Thyroid gland (tissue), 4 donors: Measurements from ENCODE around the gene TMED8. TPM values are rescaled to one million over a fixed set of nuclear protein-coding genes. Genes with fewer than 3 reads are reported as not detected.
A peak's percentile ranks its signal among the peaks of the same experiment; 100 is the strongest.

Source experiments
- DNase-seq, 2 donors: peaks; one replicate each; pipeline ENCODE4 v3.0.0-alpha.2; 2019
- H3K27ac ChIP-seq, 3 donors: fragments of 200-600 bp; sonication (generic); 1 replicate in 2 of 3; 2 replicates in 1 of 3; pipeline ENCODE4 v1.5.1; 2016 to 2019; ENCODE audit warnings: mild to moderate bottlenecking in 1 of 3, moderate library complexity in 1 of 3
- H3K27me3 ChIP-seq: fragments of 200-600 bp; sonication (generic); one replicate; pipeline ENCODE4 v1.5.1; 2019
- H3K36me3 ChIP-seq, 2 donors: fragments of 200-600 bp; sonication (generic); one replicate each; pipeline ENCODE4 v1.5.1; 2016 to 2019
- H3K4me1 ChIP-seq, 2 donors: fragments of 200-600 bp; sonication (generic); one replicate each; pipeline ENCODE4 v1.5.1; 2017 to 2019
- H3K4me3 ChIP-seq, 3 donors: fragments of 200-600 bp; sonication (generic); replicated peaks in 1 of 3; 1 replicate in 2 of 3; 2 replicates in 1 of 3; pipeline ENCODE4 v1.5.1; 2016; ENCODE audit warnings: mild to moderate bottlenecking in 1 of 3
- H3K9me3 ChIP-seq: fragments of 200-600 bp; sonication (generic); one replicate; pipeline ENCODE4 v1.5.1; 2017
- POLR2A ChIP-seq, 2 donors: fragments of 450-650 bp; IDR thresholded peaks; one replicate each; pipeline ENCODE4 v1.6.1; 2017; ENCODE audit warnings: antibody characterized with exemption in 2 of 2, mild to moderate bottlenecking in 2 of 2, moderate library complexity in 1 of 2
- WGBS, 2 donors: methylation state at CpG; one replicate each; pipeline ENCODE4 v1.1.5; 2017; 5-methylcytosine and 5-hydroxymethylcytosine counted together
- intact Hi-C: fragments of 100-400 bp; cut with DNase I; formaldehyde crosslinking; loops from one replicate; pipeline ENCODE4 v1.15.1; 2023
- total RNA-seq, 4 donors: library from RNA; depleted of rRNA; stranded (reverse); fragments of >200 nt; gene quantifications; one replicate each; pipeline ENCODE4 v1.2.3, GENCODE V29; 2016
- TF ChIP-seq, protein P1 (sequence below), 6 experiments: fragments of 200-600 bp in 3 of 6; fragments of 450-650 bp in 3 of 6; sonication (generic) in 3 of 6; IDR thresholded peaks; one replicate each; pipeline ENCODE4 v1.5.1; 2016 to 2019; ENCODE audit warnings: antibody characterized with exemption in 6 of 6, mild to moderate bottlenecking in 2 of 6, inconsistent platforms in 1 of 6, moderate library complexity in 1 of 6

The TMED8 gene
- total RNA-seq, 4 donors from 2014 or later: 20.9 to 33.3 (median 28.8) TPM

DNA sequence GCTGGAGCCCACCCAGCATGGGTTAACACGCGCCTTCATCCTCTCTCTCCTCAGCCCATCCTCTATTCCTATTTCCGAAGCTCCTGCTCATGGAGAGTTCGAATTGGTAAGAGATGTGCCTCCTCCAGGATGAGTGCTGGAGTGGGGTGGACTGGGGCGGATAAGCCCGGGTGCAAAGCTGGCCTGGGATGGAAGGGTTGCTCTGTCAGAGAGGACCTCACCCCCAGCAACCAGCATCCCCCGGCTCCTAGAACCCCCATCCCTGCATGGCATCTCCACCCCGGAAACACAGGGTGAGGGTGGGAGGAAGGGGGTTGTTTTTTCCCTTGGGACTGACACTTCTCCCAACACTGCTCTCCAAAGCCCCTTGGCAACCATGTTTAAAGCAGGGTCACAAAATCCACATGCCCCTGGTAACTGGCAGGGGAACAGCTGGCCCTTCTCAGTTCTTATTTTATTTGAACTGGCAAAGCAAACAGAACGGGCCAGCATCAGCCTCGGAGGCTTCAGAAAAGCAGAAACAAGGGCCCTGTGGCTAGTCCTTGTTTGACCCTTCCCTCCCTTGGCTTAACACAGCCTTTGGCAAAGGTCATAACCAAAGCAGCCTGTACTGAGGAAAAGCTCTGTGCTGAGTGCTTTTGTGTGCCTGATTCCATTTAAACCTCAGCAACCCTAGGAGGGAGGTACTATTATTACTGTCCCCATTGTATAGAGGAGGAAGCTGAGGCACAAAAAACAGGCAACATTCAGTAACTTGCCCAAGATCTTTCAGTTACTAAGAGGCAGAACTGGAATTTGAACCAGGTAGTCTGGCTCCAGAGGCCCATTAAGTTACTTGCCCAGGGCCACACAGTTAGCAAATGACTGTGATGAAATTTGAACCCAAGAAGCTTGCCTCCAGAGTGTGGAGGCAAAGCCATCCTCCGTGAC lies 51.8 kb downstream of the TMED8 start:
- DNase-seq: no peak
- no peak overlapping the region for H3K27ac ChIP-seq
- no peaks in the 10 kb centered on the region for H3K27me3 ChIP-seq
- 88 to 93% methylated on average over 11 of the region's 11 CpGs for WGBS, 2 donors
- TF ChIP-seq, protein P1, sequence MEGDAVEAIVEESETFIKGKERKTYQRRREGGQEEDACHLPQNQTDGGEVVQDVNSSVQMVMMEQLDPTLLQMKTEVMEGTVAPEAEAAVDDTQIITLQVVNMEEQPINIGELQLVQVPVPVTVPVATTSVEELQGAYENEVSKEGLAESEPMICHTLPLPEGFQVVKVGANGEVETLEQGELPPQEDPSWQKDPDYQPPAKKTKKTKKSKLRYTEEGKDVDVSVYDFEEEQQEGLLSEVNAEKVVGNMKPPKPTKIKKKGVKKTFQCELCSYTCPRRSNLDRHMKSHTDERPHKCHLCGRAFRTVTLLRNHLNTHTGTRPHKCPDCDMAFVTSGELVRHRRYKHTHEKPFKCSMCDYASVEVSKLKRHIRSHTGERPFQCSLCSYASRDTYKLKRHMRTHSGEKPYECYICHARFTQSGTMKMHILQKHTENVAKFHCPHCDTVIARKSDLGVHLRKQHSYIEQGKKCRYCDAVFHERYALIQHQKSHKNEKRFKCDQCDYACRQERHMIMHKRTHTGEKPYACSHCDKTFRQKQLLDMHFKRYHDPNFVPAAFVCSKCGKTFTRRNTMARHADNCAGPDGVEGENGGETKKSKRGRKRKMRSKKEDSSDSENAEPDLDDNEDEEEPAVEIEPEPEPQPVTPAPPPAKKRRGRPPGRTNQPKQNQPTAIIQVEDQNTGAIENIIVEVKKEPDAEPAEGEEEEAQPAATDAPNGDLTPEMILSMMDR (IDR thresholded peaks at IDR 0.05): no peak
- no peak for TF ChIP-seq POLR2A (IDR thresholded peaks at IDR 0.05)
- peaks cover 5 to 6% of the 10 kb centered on the region in 2 donors for H3K4me1 ChIP-seq
- intact Hi-C loops: no loop called here
- no peaks in the 10 kb centered on the region for H3K9me3 ChIP-seq
- no peaks in the 10 kb centered on the region for H3K36me3 ChIP-seq
- no peak overlapping the region for H3K4me3 ChIP-seq

DNA sequence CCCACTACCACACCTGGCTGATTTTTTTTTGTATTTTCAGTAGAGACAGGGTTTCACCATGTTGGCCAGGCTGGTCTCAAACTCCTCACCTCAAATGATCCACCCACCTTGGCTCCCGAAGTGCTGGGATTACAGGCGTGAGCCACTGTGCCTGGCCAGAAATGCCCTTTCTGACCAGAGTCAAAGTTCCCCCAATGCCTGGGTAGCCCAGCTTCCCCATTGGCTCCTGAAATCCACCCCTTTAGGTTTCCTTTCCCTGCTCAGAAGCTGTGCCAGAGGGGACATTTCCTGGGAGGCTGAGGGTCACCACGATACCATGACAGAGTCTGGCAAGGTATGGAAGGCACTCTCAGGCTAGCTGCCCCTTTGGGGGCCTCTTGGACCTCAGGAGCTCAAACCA lies 52.6 kb downstream of the TMED8 start:
- Histone ChIP-seq H3K36me3 (no peaks in the 10 kb centered on the region), H3K4me1 (peaks cover 11 to 13% of the 10 kb centered on the region in 2 donors), H3K4me3 (no peak overlapping the region), H3K9me3 (no peaks in the 10 kb centered on the region), H3K27me3 (no peaks in the 10 kb centered on the region), H3K27ac (no peak overlapping the region)
- TF ChIP-seq, protein P1 (IDR thresholded peaks at IDR 0.05): no peak
- no peak for TF ChIP-seq POLR2A (IDR thresholded peaks at IDR 0.05)
- intact Hi-C loops: no loop called here
- WGBS, 2 donors: 93 to 97% methylated on average over 3 of the region's 3 CpGs
- DNase-seq: no peak

DNA sequence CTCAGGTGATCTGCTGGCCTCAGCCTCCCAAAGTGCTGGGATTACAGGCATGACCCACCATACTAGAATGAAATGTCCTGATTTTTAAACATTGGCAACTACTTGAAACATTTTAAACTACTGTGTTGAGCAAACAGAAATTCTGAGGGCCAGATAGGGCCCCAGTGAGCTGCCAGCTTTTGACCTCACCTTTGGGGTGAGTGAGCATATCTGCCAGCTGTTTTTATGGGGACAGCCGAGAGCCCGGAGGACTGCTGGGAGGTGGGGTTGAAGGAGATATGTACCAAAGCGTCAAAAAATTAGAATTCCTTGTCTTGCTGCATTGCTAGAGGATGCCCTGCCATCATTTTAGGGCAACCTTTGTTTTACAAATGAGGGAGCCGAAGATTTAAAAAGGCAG lies 53.3 kb downstream of the TMED8 start:
- Histone ChIP-seq H3K4me1 (peaks cover 11 to 21% of the 10 kb centered on the region in 2 donors), H3K9me3 (no peaks in the 10 kb centered on the region), H3K36me3 (no peaks in the 10 kb centered on the region), H3K27ac (no peak overlapping the region), H3K4me3 (no peak overlapping the region), H3K27me3 (no peaks in the 10 kb centered on the region)
- 93 to 98% methylated on average over 4 of the region's 4 CpGs for WGBS, 2 donors
- no peak for DNase-seq
- no peak for TF ChIP-seq POLR2A (IDR thresholded peaks at IDR 0.05)
- TF ChIP-seq, protein P1 (IDR thresholded peaks at IDR 0.05): no peak
- intact Hi-C loops: no loop called here

DNA sequence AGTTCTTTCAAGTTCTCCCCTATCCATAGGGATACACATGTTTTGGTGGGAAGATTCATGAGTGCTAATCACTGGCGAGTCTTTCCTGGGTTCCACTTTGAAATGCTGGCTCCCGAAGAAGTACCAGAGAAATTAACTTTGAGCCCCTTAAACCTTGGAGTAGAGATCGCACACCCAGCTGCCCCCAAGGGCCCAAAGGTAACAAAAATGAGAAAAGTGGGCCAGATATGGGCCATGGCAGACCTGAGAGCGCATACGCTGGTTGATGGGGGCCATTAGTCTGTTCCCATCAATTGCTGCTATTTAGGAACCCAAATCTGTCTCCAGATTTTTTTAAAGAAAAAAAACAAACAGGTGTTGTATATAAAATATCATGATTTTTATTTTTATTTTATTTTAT lies 53.9 kb downstream of the TMED8 start:
- intact Hi-C loops: no loop called here
- H3K4me3 ChIP-seq: no peak overlapping the region
- no peak for DNase-seq
- no peak for TF ChIP-seq POLR2A (IDR thresholded peaks at IDR 0.05)
- TF ChIP-seq, protein P1 (IDR thresholded peaks at IDR 0.05): no peak
- H3K27me3 ChIP-seq: no peaks in the 10 kb centered on the region
- H3K27ac ChIP-seq: no peak overlapping the region
- 96 to 97% methylated on average over 5 of the region's 5 CpGs for WGBS, 2 donors
- H3K4me1 ChIP-seq: peaks cover 11 to 27% of the 10 kb centered on the region in 2 donors
- H3K36me3 ChIP-seq: no peaks in the 10 kb centered on the region
- H3K9me3 ChIP-seq: no peaks in the 10 kb centered on the region

DNA sequence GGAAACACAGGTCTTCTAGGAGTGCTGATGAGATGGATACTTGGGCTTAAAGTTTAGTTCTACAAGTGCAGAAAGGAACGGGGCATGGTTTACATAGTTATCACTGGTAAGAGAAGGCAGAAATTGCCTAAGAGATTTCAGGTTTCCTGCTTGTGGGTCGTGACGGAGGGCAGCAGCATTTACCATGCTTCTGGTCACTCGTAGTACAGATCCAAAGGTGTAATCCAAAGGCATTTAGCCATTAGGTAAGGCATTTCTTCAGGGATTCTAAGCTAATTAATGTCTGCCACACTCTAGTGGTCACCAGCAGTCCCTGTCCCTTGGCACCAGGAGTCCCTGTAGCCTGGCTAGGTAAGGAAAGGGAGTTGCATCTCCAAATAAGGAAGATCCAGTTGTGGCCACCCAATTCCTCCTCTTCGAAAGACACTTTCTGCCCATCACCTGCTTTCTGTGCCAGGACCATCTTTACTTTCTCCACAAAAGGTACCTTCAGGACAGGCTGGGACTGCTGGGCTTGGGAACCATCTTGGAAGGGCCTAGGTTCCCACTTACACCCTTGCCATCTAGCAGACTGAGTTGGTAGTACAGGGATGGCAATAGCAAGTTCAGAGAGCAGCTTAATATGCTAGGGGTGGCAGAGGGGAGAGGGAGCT lies 54.5 kb downstream of the TMED8 start:
- intact Hi-C loops: no loop called here

More for the DNA sequence above, 54.5 kb downstream of the TMED8 start:
- 67 to 72% methylated on average over 5 of the region's 5 CpGs for WGBS, 2 donors
- H3K27ac ChIP-seq: peak overlapping the region; percentile 98 to 99 (median 98)
- H3K9me3 ChIP-seq: no peaks in the 10 kb centered on the region
- H3K36me3 ChIP-seq: no peaks in the 10 kb centered on the region
- no peak for DNase-seq
- TF ChIP-seq, protein P1 (IDR thresholded peaks at IDR 0.05): no peak
- no peak for TF ChIP-seq POLR2A (IDR thresholded peaks at IDR 0.05)
- H3K27me3 ChIP-seq: no peaks in the 10 kb centered on the region
- H3K4me3 ChIP-seq: peak overlapping the region in 1 of 3 donors; percentile 99
- peaks cover 11 to 33% of the 10 kb centered on the region in 2 donors for H3K4me1 ChIP-seq
